OCI-LY1 (cell line): ENCODE measurements around the gene MRPS14.

ENCODE experiments used
- H2AFZ ChIP-seq: fragments of 200-600 bp; sonication (generic), shearing (Covaris generic); 2 replicates; pipeline ENCODE4 v1.6.0; 2014; ENCODE audit warnings: antibody characterized with exemption, mild to moderate bottlenecking, low read length
- H3F3A ChIP-seq: fragments of 200-600 bp; sonication (generic), shearing (Covaris generic); 2 replicates; pipeline ENCODE4 v1.6.0; 2014; ENCODE audit warnings: mild to moderate bottlenecking, antibody characterized with exemption, low read length, moderate library complexity; ENCODE audit not compliant: insufficient read depth
- H3K27ac ChIP-seq: fragments of 200-600 bp; sonication (generic); 2 replicates; pipeline ENCODE4 v1.5.1; 2014; ENCODE audit warnings: low read length, mixed run types, mild to moderate bottlenecking, low read depth; ENCODE audit not compliant: poor library complexity, severe bottlenecking
- H3K27me3 ChIP-seq: fragments of 200-600 bp; sonication (generic); 2 replicates; pipeline ENCODE4 v1.6.0; 2014; ENCODE audit warnings: antibody characterized with exemption, mild to moderate bottlenecking, low read length, moderate library complexity; ENCODE audit not compliant: insufficient read depth
- H3K36me3 ChIP-seq: fragments of 200-600 bp; sonication (generic); 2 replicates; pipeline ENCODE4 v1.6.1; 2014; ENCODE audit warnings: mild to moderate bottlenecking, antibody characterized with exemption, low read length, moderate library complexity, mixed read lengths; ENCODE audit not compliant: insufficient read depth
- H3K4me1 ChIP-seq: fragments of 200-600 bp; sonication (generic); 2 replicates; pipeline ENCODE4 v1.5.1; 2014; ENCODE audit warnings: mild to moderate bottlenecking, low read length, moderate library complexity; ENCODE audit not compliant: insufficient read depth, severe bottlenecking
- H3K4me2 ChIP-seq: fragments of 200-600 bp; sonication (generic), shearing (Covaris generic); 2 replicates; pipeline ENCODE4 v1.6.1; 2014; ENCODE audit warnings: low read length
- H3K4me3 ChIP-seq: fragments of 200-600 bp; sonication (generic); 2 replicates; pipeline ENCODE4 v1.5.1; 2014; ENCODE audit warnings: low read length, low read depth, mild to moderate bottlenecking, mixed read lengths; ENCODE audit not compliant: poor library complexity, severe bottlenecking
- H3K79me2 ChIP-seq: fragments of 200-600 bp; shearing (Covaris generic); 2 replicates; pipeline ENCODE4 v1.6.1; 2016; ENCODE audit warnings: mixed run types, low read length, mixed read lengths; ENCODE audit not compliant: insufficient read depth
- H3K9ac ChIP-seq: fragments of 200-600 bp; sonication (generic), shearing (Covaris generic); 2 replicates; pipeline ENCODE4 v1.6.1; 2014; ENCODE audit warnings: mild to moderate bottlenecking, low read length, mixed read lengths
- H3K9me2 ChIP-seq: fragments of 200-600 bp; sonication (generic), shearing (Covaris generic); 2 replicates; pipeline ENCODE4 v1.6.1; 2014; ENCODE audit warnings: low read depth, mild to moderate bottlenecking, low read length, mixed read lengths
- H3K9me3 ChIP-seq: fragments of 200-600 bp; shearing (Covaris generic); 2 replicates; pipeline ENCODE4 v1.6.1; 2014; ENCODE audit warnings: low read length, mixed read lengths
- H4K20me1 ChIP-seq: fragments of 200-600 bp; sonication (generic), shearing (Covaris generic); 2 replicates; pipeline ENCODE4 v1.6.0; 2016; ENCODE audit warnings: mild to moderate bottlenecking, low read length; ENCODE audit not compliant: insufficient read depth
- EZH2 ChIP-seq: fragments of 200-600 bp; sonication (generic), shearing (Covaris generic); IDR thresholded peaks from 2 replicates; pipeline ENCODE4 v1.8.0; 2017; ENCODE audit warnings: borderline replicate concordance, mixed run types, mild to moderate bottlenecking, antibody characterized with exemption, low read length, moderate library complexity, mixed read lengths
- TF ChIP-seq, protein P1 (sequence below): fragments of 200-600 bp; sonication (generic), shearing (Covaris generic); IDR thresholded peaks from 2 replicates; pipeline ENCODE4 v1.5.1; 2017; ENCODE audit warnings: mild to moderate bottlenecking, antibody characterized with exemption, low read length, moderate library complexity, mixed read lengths

Gene MRPS14

DNA sequence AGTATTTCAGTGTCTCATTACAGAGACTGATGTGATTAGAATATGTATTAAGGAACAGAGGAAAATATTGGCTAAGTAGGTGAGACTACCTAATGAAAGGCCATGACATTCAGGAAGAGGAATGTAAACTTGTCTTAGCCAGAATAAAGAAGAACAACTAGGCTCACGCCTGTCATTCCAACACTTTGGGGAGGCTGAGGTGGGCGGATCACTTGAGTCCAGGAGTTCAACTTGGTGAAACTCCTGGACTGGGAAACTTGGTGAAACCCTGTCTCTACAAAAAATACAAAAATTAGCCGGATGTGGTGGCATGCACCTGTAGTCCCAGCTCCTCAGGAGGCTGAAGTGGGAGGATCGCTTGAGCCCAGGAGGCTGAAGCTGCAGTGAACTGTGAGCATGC is 38.3 kb downstream of the MRPS14 start:
- Histone ChIP-seq H3K27ac (no peak overlapping the region), H2AFZ (no peak overlapping the region), H3K9ac (no peak overlapping the region), H3K36me3 (peaks cover 86% of the 10 kb centered on the region), H3K4me1 (no peaks in the 10 kb centered on the region), H4K20me1 (no peaks in the 10 kb centered on the region), H3K4me2 (no peak overlapping the region), H3K27me3 (no peaks in the 10 kb centered on the region), H3K79me2 (no peaks in the 10 kb centered on the region), H3K9me3 (no peaks in the 10 kb centered on the region), H3F3A (no peaks in the 10 kb centered on the region), H3K4me3 (no peak overlapping the region), H3K9me2 (no peaks in the 10 kb centered on the region)
- TF ChIP-seq, protein P1, sequence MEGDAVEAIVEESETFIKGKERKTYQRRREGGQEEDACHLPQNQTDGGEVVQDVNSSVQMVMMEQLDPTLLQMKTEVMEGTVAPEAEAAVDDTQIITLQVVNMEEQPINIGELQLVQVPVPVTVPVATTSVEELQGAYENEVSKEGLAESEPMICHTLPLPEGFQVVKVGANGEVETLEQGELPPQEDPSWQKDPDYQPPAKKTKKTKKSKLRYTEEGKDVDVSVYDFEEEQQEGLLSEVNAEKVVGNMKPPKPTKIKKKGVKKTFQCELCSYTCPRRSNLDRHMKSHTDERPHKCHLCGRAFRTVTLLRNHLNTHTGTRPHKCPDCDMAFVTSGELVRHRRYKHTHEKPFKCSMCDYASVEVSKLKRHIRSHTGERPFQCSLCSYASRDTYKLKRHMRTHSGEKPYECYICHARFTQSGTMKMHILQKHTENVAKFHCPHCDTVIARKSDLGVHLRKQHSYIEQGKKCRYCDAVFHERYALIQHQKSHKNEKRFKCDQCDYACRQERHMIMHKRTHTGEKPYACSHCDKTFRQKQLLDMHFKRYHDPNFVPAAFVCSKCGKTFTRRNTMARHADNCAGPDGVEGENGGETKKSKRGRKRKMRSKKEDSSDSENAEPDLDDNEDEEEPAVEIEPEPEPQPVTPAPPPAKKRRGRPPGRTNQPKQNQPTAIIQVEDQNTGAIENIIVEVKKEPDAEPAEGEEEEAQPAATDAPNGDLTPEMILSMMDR: no peak
- TF ChIP-seq EZH2: no peak

DNA sequence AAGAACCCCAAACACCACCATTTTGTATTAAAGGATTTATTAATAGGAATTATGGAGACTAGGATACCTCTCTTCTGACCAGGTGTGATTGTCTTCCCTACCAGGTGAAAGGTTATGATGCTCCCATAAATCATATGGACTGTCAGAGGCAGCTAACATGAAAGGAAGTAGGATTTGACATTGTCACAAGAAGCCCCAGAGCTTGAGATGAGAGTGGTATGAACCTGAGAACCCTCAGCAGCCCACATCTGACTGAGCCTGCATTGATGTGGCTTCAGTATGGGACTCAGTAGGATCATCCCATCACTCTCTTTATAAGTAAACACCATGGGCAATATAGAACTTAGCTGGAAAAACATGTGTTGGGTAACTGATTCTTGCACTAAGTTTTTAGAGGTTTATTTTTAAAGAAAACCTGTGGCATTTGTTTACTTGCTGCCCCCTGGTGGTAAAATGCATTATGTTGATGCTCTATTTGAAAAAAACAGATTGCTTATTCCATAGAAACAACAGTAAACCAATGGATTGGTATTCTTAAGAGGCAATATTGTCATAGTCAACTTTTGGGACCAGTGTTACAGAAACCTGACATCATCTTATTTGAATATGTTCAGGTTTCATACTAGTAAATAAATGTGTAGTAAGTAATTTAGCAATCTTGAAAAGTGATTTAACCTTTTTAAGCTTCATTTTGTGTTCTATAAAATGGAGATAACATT is 40.1 kb downstream of the MRPS14 start:
- H3K4me1 ChIP-seq: no peaks in the 10 kb centered on the region
- H3K9me3 ChIP-seq: no peaks in the 10 kb centered on the region
- H3K36me3 ChIP-seq: peaks cover 86% of the 10 kb centered on the region
- no peak overlapping the region for H3K4me3 ChIP-seq
- no peaks in the 10 kb centered on the region for H4K20me1 ChIP-seq
- no peaks in the 10 kb centered on the region for H3K9me2 ChIP-seq
- TF ChIP-seq, protein P1: peak; percentile 74
- no peak for TF ChIP-seq EZH2
- no peaks in the 10 kb centered on the region for H3F3A ChIP-seq
- no peak overlapping the region for H3K9ac ChIP-seq
- H3K4me2 ChIP-seq: no peak overlapping the region
- no peaks in the 10 kb centered on the region for H3K79me2 ChIP-seq
- H3K27me3 ChIP-seq: no peaks in the 10 kb centered on the region
- H2AFZ ChIP-seq: no peak overlapping the region
- H3K27ac ChIP-seq: no peak overlapping the region

DNA sequence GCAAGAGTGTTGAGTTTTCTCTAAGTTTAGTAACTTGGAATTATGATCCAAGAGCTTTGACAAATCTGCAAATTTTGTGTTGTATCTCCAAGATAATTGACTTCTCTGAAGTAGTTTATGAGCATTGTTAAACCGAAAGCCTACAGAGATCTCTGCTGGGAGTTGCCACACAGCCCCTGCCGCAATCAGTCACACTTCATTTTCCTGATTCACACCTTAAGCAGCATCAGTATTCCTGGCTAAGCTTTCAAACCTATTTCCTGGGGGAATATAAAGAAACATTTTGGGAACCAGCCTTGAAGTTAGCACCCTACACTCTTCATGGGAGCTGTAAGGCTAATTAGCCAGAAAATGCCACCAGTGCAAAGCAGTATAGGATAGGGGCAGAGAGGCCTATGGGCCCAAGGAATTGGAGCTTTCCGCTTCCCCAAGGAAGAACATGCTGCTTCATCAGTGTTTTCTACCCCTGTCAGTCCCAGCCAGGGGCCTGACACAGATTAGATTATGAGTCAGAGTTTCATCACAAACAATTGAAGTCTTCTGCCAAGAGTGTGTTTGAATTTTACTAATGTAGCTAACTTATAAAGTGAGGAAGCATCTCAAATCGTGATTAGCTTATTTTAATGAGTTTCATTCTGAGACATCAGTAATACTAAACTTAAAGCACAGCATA is 46.7 kb downstream of the MRPS14 start:
- Histone ChIP-seq H3K27ac (no peak overlapping the region), H3K4me2 (no peak overlapping the region), H3K36me3 (peaks cover 80% of the 10 kb centered on the region), H3K27me3 (no peaks in the 10 kb centered on the region), H2AFZ (no peak overlapping the region), H3F3A (no peaks in the 10 kb centered on the region), H4K20me1 (no peaks in the 10 kb centered on the region), H3K9me3 (no peaks in the 10 kb centered on the region), H3K4me1 (no peaks in the 10 kb centered on the region), H3K9ac (no peak overlapping the region), H3K9me2 (no peaks in the 10 kb centered on the region), H3K79me2 (no peaks in the 10 kb centered on the region), H3K4me3 (no peak overlapping the region)
- no peak for TF ChIP-seq EZH2
- TF ChIP-seq, protein P1: no peak
